Activated CD4-positive, alpha-beta T cell treated with anti-CD3 and anti-CD28 coated beads, Interleukin-2, amount 10 ng/mL, durations not matched to agents 7 days and 5 days (primary cell): ENCODE measurements around the gene KEAP1. TPM values are rescaled to one million over a fixed set of nuclear protein-coding genes. Genes with fewer than 3 reads are reported as not detected.
"Not testable (repeated sequence)": the region's sequence is repeated elsewhere in the genome, so short reads cannot be mapped to it uniquely, and the experiment has no call there.

Source experiments
- CTCF ChIA-PET: fragments of 350-600 bp; sonication (Branson Sonifier 250); formaldehyde crosslinking; loops from one replicate; lab custom pipeline; 2021; ENCODE audit warnings: antibody characterized with exemption; lab: Charles Lee
- POLR2A ChIA-PET: fragments of 350-600 bp; sonication (Branson Sonifier 250); formaldehyde crosslinking; loops from one replicate; lab custom pipeline; 2021; ENCODE audit warnings: antibody characterized with exemption; lab: Charles Lee
- DNase-seq: peaks from one replicate; pipeline ENCODE4 v3.0.0-alpha.2; 2020
- H3K27ac Mint-ChIP-seq: one replicate; pipeline ENCODE4 v1.8.0; 2021; ENCODE audit warnings: mild to moderate bottlenecking, moderate library complexity, mixed read lengths
- H3K27me3 Mint-ChIP-seq: one replicate; pipeline ENCODE4 v1.8.0; 2021; ENCODE audit warnings: mixed read lengths
- H3K36me3 Mint-ChIP-seq: one replicate; pipeline ENCODE4 v1.8.0; 2021; ENCODE audit warnings: low read depth, mixed read lengths
- H3K4me1 Mint-ChIP-seq: one replicate; pipeline ENCODE4 v1.8.0; 2021; ENCODE audit warnings: mixed read lengths
- H3K4me3 Mint-ChIP-seq: one replicate; pipeline ENCODE4 v1.8.0; 2021; ENCODE audit warnings: mild to moderate bottlenecking, moderate library complexity, mixed read lengths
- H3K9me3 Mint-ChIP-seq: one replicate; pipeline ENCODE4 v1.8.0; 2021; ENCODE audit warnings: mixed read lengths
- total RNA-seq, 2 experiments: library from RNA; stranded (reverse); gene quantifications; one replicate each; pipeline ENCODE4 v1.2.3, GENCODE V29; 2021

The KEAP1 gene
- total RNA-seq: 10 to 100 TPM; 68.3 to 93.8 TPM

- H3K36me3 Mint-ChIP-seq: peaks cover 24% of the 10 kb centered on the region
- H3K27me3 Mint-ChIP-seq: no peaks in the 10 kb centered on the region
- no peaks in the 10 kb centered on the region for H3K9me3 Mint-ChIP-seq
Measured at GRCh38 chr19:10503002-10503789, at the start of gene KEAP1. Gene KEAP1 (minus strand): TSS chr19:10503356. CDS start chr19:10500033, 3,323 bp downstream.

DNA sequence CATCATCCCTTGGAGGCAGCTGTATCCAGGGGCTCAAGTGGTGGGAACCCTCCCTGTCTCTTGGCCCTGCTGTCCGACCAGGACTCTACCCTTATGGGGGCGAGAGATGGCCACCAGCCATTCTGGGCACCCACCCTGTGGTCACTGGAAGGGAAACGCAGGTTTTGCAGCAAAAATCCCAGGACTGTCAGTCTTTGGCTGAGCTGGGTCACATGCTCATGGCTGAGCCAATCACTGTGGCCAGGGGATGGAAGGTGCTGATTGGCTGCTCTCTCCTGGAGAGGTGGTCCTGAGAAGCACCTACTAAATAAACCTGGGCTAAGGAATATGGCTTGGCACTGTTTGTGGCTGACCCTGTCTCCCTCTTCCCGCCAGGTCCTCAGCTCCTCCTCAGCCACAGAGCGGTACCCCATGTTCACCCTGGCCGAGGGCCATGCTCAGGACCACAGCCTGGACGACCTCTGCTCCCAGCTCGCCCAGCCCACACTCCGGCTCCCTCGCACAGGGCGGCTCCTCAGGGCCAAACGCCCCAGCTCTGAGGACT lies 49.4 kb upstream of the KEAP1 start:
- peaks cover 58% of the 10 kb centered on the region for H3K4me1 Mint-ChIP-seq
- peaks cover 67% of the 10 kb centered on the region for H3K36me3 Mint-ChIP-seq
- no peaks in the 10 kb centered on the region for H3K9me3 Mint-ChIP-seq
- peak overlapping the region; percentile 96 for H3K27ac Mint-ChIP-seq
- ChIA-PET POLR2A (no interaction called here), CTCF (interaction anchor here (0.6 to 3.2 kb wide), 17 partner anchors 8 to 153 kb away, joined by 3 to 14 read pairs (median 4); partner anchors contain the start of gene KRI1)
- H3K4me3 Mint-ChIP-seq: peak overlapping the region; percentile 30
- no peaks in the 10 kb centered on the region for H3K27me3 Mint-ChIP-seq
- DNase-seq: no peak

More at GRCh38 chr19:10503002-10503789, at the start of gene KEAP1:
- peak within 1 kb of the TSS; percentile 98 for H3K27ac Mint-ChIP-seq
- H3K4me1 Mint-ChIP-seq: peaks cover 47% of the 10 kb centered on the region
- CTCF ChIA-PET: interaction anchor here (0.6 to 0.9 kb wide), 3 partner anchors 66 to 230 kb away, joined by 3 to 5 read pairs (median 5); no protein-coding TSS in a partner anchor
- H3K4me3 Mint-ChIP-seq: peak within 1 kb of the TSS; percentile 92
- POLR2A ChIA-PET: no interaction called here
- DNase-seq: peak; percentile 43

DNA sequence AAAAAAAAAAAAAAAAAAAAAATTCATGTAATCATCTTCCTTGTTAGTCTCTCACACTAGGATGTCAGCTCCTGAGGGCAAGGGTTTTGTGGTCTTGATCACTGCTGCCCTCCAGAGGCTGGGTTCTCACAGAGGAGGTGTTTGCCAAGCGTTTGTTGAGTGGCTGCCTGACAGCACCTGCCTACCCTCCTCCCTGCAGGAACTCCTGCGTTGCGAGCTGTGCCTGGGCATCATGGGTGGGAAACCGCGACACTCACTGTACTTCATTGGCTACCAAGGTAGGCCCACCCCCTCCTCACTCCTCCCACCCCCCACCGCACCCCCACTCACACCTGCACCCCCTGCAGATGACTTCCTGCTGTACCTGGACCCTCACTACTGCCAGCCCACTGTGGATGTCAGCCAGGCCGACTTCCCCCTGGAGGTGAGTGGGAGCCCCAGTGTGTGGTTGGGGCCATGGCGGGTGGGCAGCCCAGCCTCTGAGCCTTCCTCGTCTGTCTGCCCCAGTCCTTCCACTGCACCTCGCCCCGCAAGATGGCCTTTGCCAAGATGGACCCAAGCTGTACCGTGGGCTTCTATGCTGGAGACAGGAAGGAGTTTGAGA lies 48.6 kb upstream of the KEAP1 start:
- ChIA-PET CTCF (interaction anchor here (0.6 to 3.2 kb wide), 13 partner anchors 9 to 134 kb away, joined by 3 to 10 read pairs (median 4); partner anchors contain the start of gene KRI1), POLR2A (no interaction called here)
- H3K9me3 Mint-ChIP-seq: no peaks in the 10 kb centered on the region
- H3K4me1 Mint-ChIP-seq: peaks cover 61% of the 10 kb centered on the region
- peak overlapping the region; percentile 71 for H3K27ac Mint-ChIP-seq
- no peak overlapping the region for H3K4me3 Mint-ChIP-seq
- peak; percentile 61 for DNase-seq
- no peaks in the 10 kb centered on the region for H3K27me3 Mint-ChIP-seq
- peaks cover 70% of the 10 kb centered on the region for H3K36me3 Mint-ChIP-seq

DNA sequence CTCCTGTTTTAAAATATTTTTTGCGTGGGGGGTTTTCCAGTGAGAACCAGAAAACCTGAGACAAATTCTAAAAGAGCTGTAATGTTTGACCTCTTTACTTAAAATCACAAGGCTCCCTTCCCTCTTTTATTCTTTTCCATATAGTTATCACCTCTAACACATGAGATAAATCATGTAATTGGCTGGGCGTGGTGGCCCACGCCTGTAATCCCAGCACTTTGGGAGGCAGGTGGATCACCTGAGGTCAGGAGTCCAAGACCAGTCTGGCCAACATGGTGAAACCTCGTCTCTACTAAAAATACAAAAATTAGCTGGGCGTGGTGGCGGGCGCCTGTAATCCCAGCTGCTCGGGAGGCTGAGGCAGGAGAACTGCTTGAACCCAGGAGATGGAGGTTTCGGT lies 47.9 kb upstream of the KEAP1 start:
- H3K27me3 Mint-ChIP-seq, DNase-seq, POLR2A ChIA-PET, H3K9me3 Mint-ChIP-seq, H3K4me3 Mint-ChIP-seq: not testable (repeated sequence)
- Mint-ChIP-seq H3K27ac (peak overlapping the region; percentile 36), H3K4me1 (peaks cover 59% of the 10 kb centered on the region), H3K36me3 (peaks cover 64% of the 10 kb centered on the region)
- CTCF ChIA-PET: interaction anchor here (1.0 to 2.0 kb wide), 3 partner anchors 13 to 133 kb away, joined by 3 to 4 read pairs (median 4); no protein-coding TSS in a partner anchor

GRCh38 chr19:10550336-10550735 lies 47.2 kb upstream of the KEAP1 start:
- Mint-ChIP-seq H3K27me3 (no peaks in the 10 kb centered on the region), H3K4me1 (peaks cover 52% of the 10 kb centered on the region), H3K27ac (no peak overlapping the region), H3K4me3 (no peak overlapping the region), H3K36me3 (peaks cover 58% of the 10 kb centered on the region), H3K9me3 (no peaks in the 10 kb centered on the region)
- CTCF ChIA-PET: no interaction called here
- DNase-seq: no peak
- POLR2A ChIA-PET: no interaction called here

DNA sequence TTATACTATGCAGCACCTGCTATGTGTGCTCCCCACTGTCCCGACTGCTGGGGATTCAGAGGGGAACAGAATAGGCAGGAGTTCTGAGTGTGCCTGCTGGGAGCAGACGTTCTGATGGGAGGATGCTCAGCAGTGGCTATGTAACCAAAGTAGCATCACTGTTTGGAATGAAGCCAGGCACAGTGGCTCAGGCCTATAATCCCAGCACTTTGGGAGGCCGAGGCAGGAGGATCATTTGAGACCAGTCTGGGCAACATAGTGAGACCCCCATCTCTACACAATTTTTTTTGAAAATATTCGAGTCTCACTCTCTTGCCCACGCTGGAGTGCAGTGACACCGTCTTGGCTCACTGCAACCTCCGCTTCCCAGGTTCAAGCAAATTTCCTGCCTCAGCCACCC lies 46.6 kb upstream of the KEAP1 start:
- ChIA-PET POLR2A (no interaction called here), CTCF (no interaction called here)
- peaks cover 52% of the 10 kb centered on the region for H3K4me1 Mint-ChIP-seq
- no peak overlapping the region for H3K27ac Mint-ChIP-seq
- H3K9me3 Mint-ChIP-seq: no peaks in the 10 kb centered on the region
- H3K36me3 Mint-ChIP-seq: peaks cover 57% of the 10 kb centered on the region
- no peak for DNase-seq
- no peak overlapping the region for H3K4me3 Mint-ChIP-seq
- H3K27me3 Mint-ChIP-seq: no peaks in the 10 kb centered on the region

DNA sequence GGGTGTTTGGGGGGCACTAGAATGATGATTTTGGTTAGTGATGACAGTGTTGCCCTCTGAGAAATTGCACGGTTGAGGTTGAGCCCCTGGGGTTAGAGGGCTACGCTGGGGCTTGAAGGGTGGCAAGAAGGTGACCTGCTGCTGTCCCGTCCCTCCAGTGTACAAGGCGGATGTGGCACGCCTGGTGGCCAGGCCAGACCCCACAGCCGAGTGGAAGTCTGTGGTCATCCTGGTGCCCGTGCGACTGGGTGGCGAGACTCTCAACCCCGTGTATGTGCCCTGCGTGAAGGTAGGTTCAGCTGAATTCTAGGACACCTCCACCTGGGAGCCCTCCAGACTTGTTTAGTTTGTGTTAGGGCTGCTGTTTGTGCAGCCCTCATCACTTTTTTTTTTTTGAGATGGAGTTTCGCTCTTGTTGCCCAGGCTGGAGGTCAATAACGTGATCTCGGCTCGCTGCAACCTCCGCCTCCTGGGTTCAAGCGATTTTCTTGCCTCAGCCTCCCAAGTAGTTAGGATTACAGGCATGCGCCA lies 45.7 kb upstream of the KEAP1 start:
- Mint-ChIP-seq H3K4me3 (no peak overlapping the region), H3K36me3 (peaks cover 50% of the 10 kb centered on the region), H3K27ac (no peak overlapping the region), H3K9me3 (no peaks in the 10 kb centered on the region), H3K27me3 (no peaks in the 10 kb centered on the region), H3K4me1 (peaks cover 47% of the 10 kb centered on the region)
- CTCF ChIA-PET: interaction anchor here (1.3 kb wide), 1 partner anchor 33 kb away, joined by 3 read pairs; no protein-coding TSS in a partner anchor
- DNase-seq: no peak
- POLR2A ChIA-PET: no interaction called here

- ChIA-PET CTCF (interaction anchor here (0.6 to 1.3 kb wide), 2 partner anchors 63 to 76 kb away, joined by 3 read pairs; no protein-coding TSS in a partner anchor), POLR2A (interaction anchor here (0.7 kb wide), 1 partner anchor 11 kb away, joined by 3 read pairs; no protein-coding TSS in a partner anchor)
- no peak for DNase-seq
- Mint-ChIP-seq H3K4me3 (no peak overlapping the region), H3K36me3 (peaks cover 33% of the 10 kb centered on the region), H3K27me3 (no peaks in the 10 kb centered on the region), H3K9me3 (no peaks in the 10 kb centered on the region), H3K4me1 (peaks cover 31% of the 10 kb centered on the region), H3K27ac (no peak overlapping the region)
Measured at GRCh38 chr19:10546817-10547216, 43.7 kb upstream of the KEAP1 start.

GRCh38 chr19:10544753-10545251 lies 41.6 kb upstream of the KEAP1 start:
- Mint-ChIP-seq H3K27me3 (peaks cover 5% of the 10 kb centered on the region), H3K4me3 (peak overlapping the region; percentile 89), H3K36me3 (peaks cover 16% of the 10 kb centered on the region), H3K27ac (peak overlapping the region; percentile 90), H3K4me1 (peaks cover 16% of the 10 kb centered on the region), H3K9me3 (no peaks in the 10 kb centered on the region)
- ChIA-PET CTCF (interaction anchor here (0.6 to 1.2 kb wide), 2 partner anchors 9 to 137 kb away, joined by 3 read pairs; no protein-coding TSS in a partner anchor), POLR2A (no interaction called here)
- no peak for DNase-seq

GRCh38 chr19:10544242-10544752 lies 41.1 kb upstream of the KEAP1 start:
- H3K4me1 Mint-ChIP-seq: peaks cover 16% of the 10 kb centered on the region
- CTCF ChIA-PET: interaction anchor here (1.2 kb wide), 1 partner anchor 9 kb away, joined by 3 read pairs; no protein-coding TSS in a partner anchor
- DNase-seq: peak; percentile 38
- H3K9me3 Mint-ChIP-seq: no peaks in the 10 kb centered on the region
- H3K36me3 Mint-ChIP-seq: peaks cover 16% of the 10 kb centered on the region
- peaks cover 5% of the 10 kb centered on the region for H3K27me3 Mint-ChIP-seq
- H3K27ac Mint-ChIP-seq: peak overlapping the region; percentile 90
- POLR2A ChIA-PET: no interaction called here
- H3K4me3 Mint-ChIP-seq: peak overlapping the region; percentile 89

- CTCF ChIA-PET: interaction anchor here (0.8 to 1.4 kb wide), 4 partner anchors 10 to 156 kb away, joined by 3 to 6 read pairs (median 4); no protein-coding TSS in a partner anchor
- Mint-ChIP-seq H3K36me3 (peaks cover 10% of the 10 kb centered on the region), H3K4me3 (peak within 1 kb of the TSS; percentile 89), H3K9me3 (no peaks in the 10 kb centered on the region), H3K4me1 (peaks cover 19% of the 10 kb centered on the region), H3K27me3 (peaks cover 12% of the 10 kb centered on the region), H3K27ac (peak within 1 kb of the TSS; percentile 90)
- DNase-seq: peak; percentile 78
- POLR2A ChIA-PET: no interaction called here
Measured at GRCh38 chr19:10543420-10544241, 40.5 kb upstream of the KEAP1 start, which contains the start of gene ATG4D. Gene ATG4D (plus strand): TSS chr19:10543904. CDS start chr19:10544091, 187 bp downstream.
